K562 (cell line): ENCODE measurements around the gene LRRTM1. TPM values are rescaled to one million over a fixed set of nuclear protein-coding genes. Genes with fewer than 3 reads are reported as not detected.

Experiments
- ATAC-seq: fragments of 200-7000 bp; cut with Tn5 transposase; 3 replicates; pipeline ENCODE4 v1.9.1; 2020; ENCODE audit warnings: moderate library complexity
- BruUV-seq: library from RNA; stranded (reverse); fragments of 400-500 nt; replicated peaks from 2 replicates; lab custom pipeline; 2021; lab: Mats Ljungman, UMichigan
- CTCF ChIA-PET: fragments of 300-600 bp; formaldehyde crosslinking; extraction: SDS; loops from one replicate; lab custom pipeline; 2021; ENCODE audit warnings: low intra/inter-chr PET ratio; lab: Yijun Ruan, JAX
- POLR2A ChIA-PET: fragments of 300-600, 350-650 bp; sonication (Branson Sonifier 250); formaldehyde crosslinking; extraction: SDS; loops from one replicate; lab custom pipeline; 2021; ENCODE audit warnings: antibody characterized with exemption, inconsistent platforms; lab: Yijun Ruan, JAX
- DNase-seq, 4 experiments: peaks; one replicate each; pipeline versions ENCODE4 v3.0.0 to v3.0.0-alpha.2; 2011 to 2018; ENCODE audit warnings: low spot score in 3 of 4, mixed read lengths in 3 of 4; ENCODE audit errors: extremely low read depth in 1 of 4
- FAIRE-seq: peaks from 2 replicates; lab custom pipeline; 2011; peaks lifted over from hg19 to GRCh38; lab: Jason Lieb, UNC
- H2AFZ ChIP-seq: 2 replicates; pipeline ENCODE4 v1.6.0; 2011; ENCODE audit warnings: low read depth, low read length, control low read depth, inconsistent platforms
- H3K27ac ChIP-seq: fragments of 200-600 bp; 3 replicates; pipeline ENCODE4 v1.8.0; 2011; ENCODE audit warnings: low read depth, mild to moderate bottlenecking, control low read depth, inconsistent platforms, low read length, moderate library complexity, mixed read lengths; ENCODE audit errors: extremely low read depth
- H3K27me3 ChIP-seq, 2 experiments: fragments of 300-600 bp in 1 of 2; 2 replicates in 1 of 2; 3 replicates in 1 of 2; pipeline versions ENCODE4 v1.6.0 to v1.8.0; 2011; ENCODE audit warnings: inconsistent platforms in 2 of 2, low read length in 2 of 2, mild to moderate bottlenecking in 1 of 2, mixed read lengths in 1 of 2, moderate library complexity in 1 of 2; ENCODE audit not compliant: control insufficient read depth in 2 of 2, insufficient read depth in 2 of 2
- H3K36me3 ChIP-seq: fragments of 300-600 bp; 3 replicates; pipeline ENCODE4 v1.8.0; 2011; ENCODE audit warnings: mild to moderate bottlenecking, low read length, inconsistent platforms; ENCODE audit not compliant: control insufficient read depth, insufficient read depth
- H3K4me1 ChIP-seq, 2 experiments: fragments of 200-600 bp in 1 of 2; replicated peaks in 1 of 2; 2 replicates in 1 of 2; 3 replicates in 1 of 2; pipeline versions ENCODE4 v1.5.1 to v1.8.0; 2011; ENCODE audit warnings: inconsistent platforms in 2 of 2, low read length in 2 of 2, mild to moderate bottlenecking in 1 of 2, mixed read lengths in 1 of 2, moderate library complexity in 1 of 2; ENCODE audit not compliant: control insufficient read depth in 2 of 2, insufficient read depth in 2 of 2
- H3K4me2 ChIP-seq: 2 replicates; pipeline ENCODE4 v1.6.1; 2011; ENCODE audit warnings: low read length, control low read depth, inconsistent platforms, mixed read lengths; ENCODE audit not compliant: insufficient read depth
- H3K4me3 ChIP-seq: fragments of 200-600 bp; sonication (generic), shearing (Covaris generic); 2 replicates; pipeline ENCODE4 v1.5.1; 2016; ENCODE audit warnings: control low read depth, inconsistent platforms
- H3K79me2 ChIP-seq: fragments of 200-600 bp; 3 replicates; pipeline ENCODE4 v1.8.0; 2011; ENCODE audit warnings: low read length, inconsistent platforms; ENCODE audit not compliant: control insufficient read depth, insufficient read depth
- H3K9ac ChIP-seq, 2 experiments: 2 replicates each; pipeline versions ENCODE4 v1.6.0 to v1.6.1; 2011; ENCODE audit warnings: low read depth in 2 of 2, low read length in 2 of 2, control low read depth in 1 of 2, inconsistent platforms in 1 of 2, mild to moderate bottlenecking in 1 of 2, mixed read lengths in 1 of 2; ENCODE audit not compliant: insufficient read depth in 1 of 2
- H3K9me1 ChIP-seq: one replicate; pipeline ENCODE4 v1.6.0; 2011; ENCODE audit warnings: inconsistent platforms, mild to moderate bottlenecking, low read length, moderate library complexity; ENCODE audit not compliant: control insufficient read depth, insufficient read depth
- H3K9me3 ChIP-seq: replicated peaks from 2 replicates; pipeline ENCODE4 v1.5.1; 2011; ENCODE audit warnings: low read depth, low read length, inconsistent platforms; ENCODE audit not compliant: control insufficient read depth, insufficient read depth
- H4K20me1 ChIP-seq: replicated peaks from 2 replicates; pipeline ENCODE4 v1.6.1; 2011; ENCODE audit warnings: low read length, inconsistent platforms, mixed read lengths; ENCODE audit not compliant: control insufficient read depth, insufficient read depth
- BACH1 ChIP-seq: fragments of 200-800 bp; sonication (Bioruptor generic); IDR thresholded peaks from 2 replicates; pipeline ENCODE4 v1.6.1; 2016; ENCODE audit warnings: missing genetic modification characterization, missing compliant biosample characterization
- C11orf30 ChIP-seq: fragments of 450-650 bp; IDR thresholded peaks from 2 replicates; pipeline ENCODE4 v1.6.1; 2016; ENCODE audit warnings: low read depth, mild to moderate bottlenecking
- DLX4 ChIP-seq: fragments of 250-450 bp; sonication (Bioruptor Pico); IDR thresholded peaks from 2 replicates; pipeline ENCODE4 v1.6.1; 2021; ENCODE audit warnings: mild to moderate bottlenecking
- FOSL1 ChIP-seq: fragments of 200-800 bp; sonication (Bioruptor generic); conservative IDR thresholded peaks from 2 replicates; pipeline ENCODE4 v1.6.1; 2016; ENCODE audit warnings: missing genetic modification characterization, missing compliant biosample characterization
- NBN ChIP-seq: fragments of 450-650 bp; IDR thresholded peaks from 2 replicates; pipeline ENCODE4 v1.6.1; 2016; ENCODE audit warnings: low read depth, mild to moderate bottlenecking
- NCOA2 ChIP-seq, 2 experiments: fragments of 450-650 bp; IDR thresholded peaks; 2 replicates each; pipeline ENCODE4 v1.6.1; 2018; ENCODE audit warnings: mild to moderate bottlenecking in 2 of 2, moderate library complexity in 1 of 2; ENCODE audit not compliant: partially characterized antibody in 2 of 2
- PCBP2 ChIP-seq: fragments of 200-400 bp; formaldehyde crosslinking; IDR thresholded peaks from 2 replicates; pipeline ENCODE4 v1.6.1; 2018; ENCODE audit warnings: low read length, low read depth, mild to moderate bottlenecking, moderate library complexity; ENCODE audit not compliant: poor library complexity, severe bottlenecking
- PPARD ChIP-seq: fragments of 250-450 bp; sonication (Bioruptor Pico); IDR thresholded peaks from 2 replicates; pipeline ENCODE4 v1.8.0; 2022; ENCODE audit warnings: inconsistent platforms, mild to moderate bottlenecking, moderate library complexity
- RBFOX2 ChIP-seq: fragments of 200-400 bp; formaldehyde crosslinking; IDR thresholded peaks from 2 replicates; pipeline ENCODE4 v1.6.1; 2017; ENCODE audit warnings: low read depth, mild to moderate bottlenecking, low read length, moderate library complexity
- SRSF1 ChIP-seq: fragments of 200-400 bp; formaldehyde crosslinking; IDR thresholded peaks from 2 replicates; pipeline ENCODE4 v1.6.1; 2017; ENCODE audit warnings: mild to moderate bottlenecking, low read depth, low read length, moderate library complexity
- TEAD2 ChIP-seq: fragments of 450-650 bp; IDR thresholded peaks from 2 replicates; pipeline ENCODE4 v1.6.1; 2016; ENCODE audit warnings: missing genetic modification characterization, control low read depth, missing compliant biosample characterization
- ZKSCAN8 ChIP-seq: fragments of 200-800 bp; sonication (Bioruptor generic); IDR thresholded peaks from 2 replicates; pipeline ENCODE4 v1.6.1; 2016; ENCODE audit warnings: missing genetic modification characterization, missing compliant biosample characterization
- ZNF140 ChIP-seq: fragments of 250-450 bp; sonication (Bioruptor Pico); IDR thresholded peaks from 2 replicates; pipeline ENCODE4 v1.8.0; 2021; ENCODE audit warnings: moderate library complexity, mild to moderate bottlenecking, inconsistent platforms
- ZNF184 ChIP-seq: sonication (generic); formaldehyde crosslinking; IDR thresholded peaks from 2 replicates; pipeline ENCODE4 v1.5.0; 2020; ENCODE audit warnings: missing genetic modification reagents
- ZNF586 ChIP-seq: fragments of 450-650 bp; formaldehyde crosslinking; conservative IDR thresholded peaks from 2 replicates; pipeline ENCODE4 v1.4.0; 2020; ENCODE audit warnings: mild to moderate bottlenecking, moderate library complexity
- ZNF77 ChIP-seq: fragments of 250-450 bp; sonication (Bioruptor Pico); IDR thresholded peaks from 2 replicates; pipeline ENCODE4 v1.5.0; 2020
- WGBS: fragments of 100-300 bp; shearing (Covaris generic); methylation state at CpG from one replicate; pipeline ENCODE4 v1.1.6; 2016; ENCODE audit warnings: low coverage, mixed read lengths; ENCODE audit not compliant: insufficient coverage; ENCODE audit errors: missing lambda C conversion rate; 5-methylcytosine and 5-hydroxymethylcytosine counted together
- in situ Hi-C: fragments of 300-500 bp; cut with MboI; formaldehyde crosslinking; loops from 4 replicates; pipeline ENCODE4 v1.15.0; 2018; ENCODE audit warnings: inconsistent platforms, mixed read lengths
- intact Hi-C: fragments of 100-400 bp; cut with micrococcal nuclease; formaldehyde crosslinking; loops from 2 replicates; pipeline ENCODE4 v1.14.2; 2022
- polyA plus RNA-seq, 8 experiments: library from polyadenylated mRNA; depleted of rRNA in 4 of 8; stranded (reverse) in 5 of 8; unstranded in 3 of 8; fragments of >200 nt; fragmentation: Nextera tagmentation in 2 of 8; fragmentation: Illumina TruSeq in 1 of 8; extraction: Ambion mirVana in 2 of 8; extraction: Trizol in 1 of 8; gene quantifications; 2 replicates each; pipeline versions ENCODE4 v1.2.1 to v1.2.3, GENCODE V29; 2011 to 2014; ENCODE audit warnings: inconsistent platforms in 1 of 8, missing spikeins in 1 of 8
- total RNA-seq, 7 experiments: library from RNA; depleted of rRNA in 6 of 7; stranded (reverse); fragments of >200 nt in 6 of 7; fragmentation: Illumina TruSeq in 2 of 7; extraction: Trizol in 2 of 7; gene quantifications; 2 replicates each; pipeline versions ENCODE4 v1.2.1 to v1.2.3, GENCODE V29; 2011 to 2021; ENCODE audit warnings: low replicate concordance in 1 of 7
- TF ChIP-seq, protein P1 (sequence below): fragments of 450-650 bp; IDR thresholded peaks from 2 replicates; pipeline ENCODE4 v1.7.0; 2016; ENCODE audit warnings: borderline replicate concordance

LRRTM1 gene
- total and polyA plus RNA-seq, 9 of the 15 experiments (the other 6 are each of a cell fraction or from before 2014, with no cell fraction given) = 0.07 to 0.33 (median 0.11) TPM; not detected in 6

- TF ChIP-seq PPARD (CRISPR knock-in tag) (no peak), SRSF1 (no peak), TEAD2 (no peak), NBN (no peak), C11orf30 (no peak), NCOA2 (IDR thresholded peaks at IDR 0.05; ENCODE audit: partially characterized antibody in 2 of 2) (no peak), ZNF140 (CRISPR knock-in tag) (no peak), ZNF77 (CRISPR knock-in tag) (no peak), PCBP2 (no peak), BACH1 (tag) (no peak), RBFOX2 (no peak), DLX4 (no peak), ZKSCAN8 (CRISPR knock-in tag) (no peak), ZNF184 (CRISPR knock-in tag) (no peak), FOSL1 (no peak), ZNF586 (CRISPR knock-in tag) (no peak)
- TF ChIP-seq, protein P1, sequence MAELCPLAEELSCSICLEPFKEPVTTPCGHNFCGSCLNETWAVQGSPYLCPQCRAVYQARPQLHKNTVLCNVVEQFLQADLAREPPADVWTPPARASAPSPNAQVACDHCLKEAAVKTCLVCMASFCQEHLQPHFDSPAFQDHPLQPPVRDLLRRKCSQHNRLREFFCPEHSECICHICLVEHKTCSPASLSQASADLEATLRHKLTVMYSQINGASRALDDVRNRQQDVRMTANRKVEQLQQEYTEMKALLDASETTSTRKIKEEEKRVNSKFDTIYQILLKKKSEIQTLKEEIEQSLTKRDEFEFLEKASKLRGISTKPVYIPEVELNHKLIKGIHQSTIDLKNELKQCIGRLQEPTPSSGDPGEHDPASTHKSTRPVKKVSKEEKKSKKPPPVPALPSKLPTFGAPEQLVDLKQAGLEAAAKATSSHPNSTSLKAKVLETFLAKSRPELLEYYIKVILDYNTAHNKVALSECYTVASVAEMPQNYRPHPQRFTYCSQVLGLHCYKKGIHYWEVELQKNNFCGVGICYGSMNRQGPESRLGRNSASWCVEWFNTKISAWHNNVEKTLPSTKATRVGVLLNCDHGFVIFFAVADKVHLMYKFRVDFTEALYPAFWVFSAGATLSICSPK = no peak
- ChIA-PET POLR2A (interaction anchor here (0.6 to 0.8 kb wide), 2 partner anchors 24 to 178 kb away, joined by 3 read pairs; no protein-coding TSS in a partner anchor), CTCF (no interaction called here)
- Histone ChIP-seq H3K9me3 (no peaks in the 10 kb centered on the region), H4K20me1 (no peaks in the 10 kb centered on the region), H3K9ac (no peak overlapping the region), H2AFZ (no peak overlapping the region), H3K9me1 (no peaks in the 10 kb centered on the region), H3K27ac (no peak overlapping the region), H3K27me3 (peaks cover 6 to 13% of the 10 kb centered on the region in 2 experiments; a peak in 3 of 5 replicates), H3K4me2 (peak overlapping the region; percentile 12; the same call in 1 of the 2 replicates), H3K4me1 (peaks cover 0 to 6% of the 10 kb centered on the region in 2 experiments; a peak in 3 of 5 replicates), H3K36me3 (no peaks in the 10 kb centered on the region), H3K4me3 (no peak overlapping the region), H3K79me2 (no peaks in the 10 kb centered on the region)
- intact Hi-C loops (loop anchor here (10.0 kb wide), 1 partner anchor 388 kb away; no protein-coding TSS in a partner anchor), in situ Hi-C loops (no loop called here)
- DNase-seq (no peak), FAIRE-seq (no peak), ATAC-seq (peak; percentile 57; the same call in 2 of the 3 replicates)
- 11% methylated on average over 40 of the region's 42 CpGs for WGBS
- BruUV-seq = no TSS peak
These were observed 17.9 kb upstream of the LRRTM1 start for GRCh38 chr2:80322311-80322920.
